ENCODE data around the gene DNAJB6. TPM values are rescaled to one million over a fixed set of nuclear protein-coding genes. Genes with fewer than 3 reads are reported as not detected.
A peak's percentile ranks its signal among the peaks of the same experiment; 100 is the strongest.

Gene DNAJB6
- total RNA-seq, 2 donors from 2014 or later, result 126 to 174 TPM

GRCh38 chr7:157409753-157410727 is 73.2 kb downstream of the DNAJB6 start:
- H3K4me3 Mint-ChIP-seq, result no peak overlapping the region
- H3K4me1 ChIP-seq (ENCODE audit: control insufficient read depth, insufficient read depth, low read length), result peaks cover 7% of the 10 kb centered on the region
- peak overlapping the region; percentile 35 for H3K27ac Mint-ChIP-seq
- no peaks in the 10 kb centered on the region for H3K27me3 Mint-ChIP-seq (ENCODE audit: insufficient read depth)
- no peak for DNase-seq
- H3K27ac ChIP-seq (ENCODE audit: low read depth, low read length), result no peak overlapping the region
- no peaks in the 10 kb centered on the region for H3K9me3 ChIP-seq (ENCODE audit: control insufficient read depth, low read length)
- no peak overlapping the region for H3K9ac ChIP-seq (ENCODE audit: extremely low read depth, low read length, poor library complexity, severe bottlenecking)
- peaks cover 56% of the 10 kb centered on the region for H3K36me3 Mint-ChIP-seq (ENCODE audit: low read depth)
- peaks cover 13% of the 10 kb centered on the region for H3K4me1 Mint-ChIP-seq
- TF ChIP-seq, protein P1, sequence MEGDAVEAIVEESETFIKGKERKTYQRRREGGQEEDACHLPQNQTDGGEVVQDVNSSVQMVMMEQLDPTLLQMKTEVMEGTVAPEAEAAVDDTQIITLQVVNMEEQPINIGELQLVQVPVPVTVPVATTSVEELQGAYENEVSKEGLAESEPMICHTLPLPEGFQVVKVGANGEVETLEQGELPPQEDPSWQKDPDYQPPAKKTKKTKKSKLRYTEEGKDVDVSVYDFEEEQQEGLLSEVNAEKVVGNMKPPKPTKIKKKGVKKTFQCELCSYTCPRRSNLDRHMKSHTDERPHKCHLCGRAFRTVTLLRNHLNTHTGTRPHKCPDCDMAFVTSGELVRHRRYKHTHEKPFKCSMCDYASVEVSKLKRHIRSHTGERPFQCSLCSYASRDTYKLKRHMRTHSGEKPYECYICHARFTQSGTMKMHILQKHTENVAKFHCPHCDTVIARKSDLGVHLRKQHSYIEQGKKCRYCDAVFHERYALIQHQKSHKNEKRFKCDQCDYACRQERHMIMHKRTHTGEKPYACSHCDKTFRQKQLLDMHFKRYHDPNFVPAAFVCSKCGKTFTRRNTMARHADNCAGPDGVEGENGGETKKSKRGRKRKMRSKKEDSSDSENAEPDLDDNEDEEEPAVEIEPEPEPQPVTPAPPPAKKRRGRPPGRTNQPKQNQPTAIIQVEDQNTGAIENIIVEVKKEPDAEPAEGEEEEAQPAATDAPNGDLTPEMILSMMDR (conservative IDR thresholded peaks at IDR 0.05), result no peak
- 95 to 97% methylated on average over 39 to 78 of the region's 78 CpGs for WGBS, 2 experiments (ENCODE audit: insufficient coverage in 1 of 2, insufficient read length in 1 of 2)
- no peak overlapping the region for H3K4me3 ChIP-seq (ENCODE audit: low read length)
- peaks cover 38% of the 10 kb centered on the region for H3K36me3 ChIP-seq (ENCODE audit: control insufficient read depth, insufficient read depth, low read length)
- no peaks in the 10 kb centered on the region for H3K27me3 ChIP-seq (ENCODE audit: control insufficient read depth, insufficient read depth, low read length, poor library complexity, severe bottlenecking)
- H3K9me3 Mint-ChIP-seq, result no peaks in the 10 kb centered on the region

DNA sequence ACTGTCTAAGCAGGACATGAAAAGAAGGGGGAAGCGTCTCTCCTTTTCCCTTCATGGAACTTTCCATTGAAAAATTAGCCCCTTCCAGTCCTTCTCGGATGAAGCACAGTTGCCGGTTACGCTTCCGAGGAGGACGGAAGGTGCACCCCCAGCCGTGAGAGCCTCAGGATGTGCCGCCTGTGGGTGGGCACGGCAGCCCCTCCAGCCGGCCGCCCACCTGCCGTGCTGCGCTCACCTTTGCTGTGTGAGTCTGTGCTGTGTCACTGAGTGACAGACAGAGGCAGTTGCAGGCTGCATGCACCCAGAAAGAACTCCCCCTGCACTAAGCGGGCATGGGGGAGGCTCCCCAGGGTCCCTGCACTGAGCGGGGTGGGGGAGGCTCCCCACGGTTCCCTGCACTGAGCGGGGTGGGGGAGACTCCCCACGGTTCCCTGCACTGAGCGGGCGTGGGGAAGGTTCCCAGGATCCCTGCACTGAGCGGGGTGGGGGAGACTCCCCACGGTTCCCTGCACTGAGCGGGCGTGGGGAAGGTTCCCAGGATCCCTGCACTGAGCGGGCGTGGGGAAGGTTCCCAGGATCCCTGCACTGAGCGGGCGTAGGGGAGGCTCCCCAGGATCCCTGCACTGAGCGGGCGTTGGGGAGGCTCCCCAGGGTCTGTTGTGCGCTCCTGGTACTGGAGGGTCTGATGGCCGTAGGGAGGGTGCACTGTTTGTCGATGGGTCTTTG is 74.2 kb downstream of the DNAJB6 start:
- H3K27ac ChIP-seq (ENCODE audit: low read depth, low read length), result no peak overlapping the region
- 93 to 96% methylated on average over 10 to 32 of the region's 33 CpGs for WGBS, 2 experiments (ENCODE audit: insufficient coverage in 1 of 2, insufficient read length in 1 of 2)
- no peak overlapping the region for H3K9ac ChIP-seq (ENCODE audit: extremely low read depth, low read length, poor library complexity, severe bottlenecking)
- H3K4me1 Mint-ChIP-seq, result peaks cover 13% of the 10 kb centered on the region
- no peak for DNase-seq
- H3K4me3 ChIP-seq (ENCODE audit: low read length), result no peak overlapping the region
- H3K4me3 Mint-ChIP-seq, result no peak overlapping the region
- no peaks in the 10 kb centered on the region for H3K27me3 Mint-ChIP-seq (ENCODE audit: insufficient read depth)
- H3K27ac Mint-ChIP-seq, result peak overlapping the region; percentile 82
- H3K9me3 ChIP-seq (ENCODE audit: control insufficient read depth, low read length), result no peaks in the 10 kb centered on the region
- H3K36me3 Mint-ChIP-seq (ENCODE audit: low read depth), result peaks cover 61% of the 10 kb centered on the region
- H3K4me1 ChIP-seq (ENCODE audit: control insufficient read depth, insufficient read depth, low read length), result peaks cover 7% of the 10 kb centered on the region
- H3K36me3 ChIP-seq (ENCODE audit: control insufficient read depth, insufficient read depth, low read length), result peaks cover 40% of the 10 kb centered on the region
- no peaks in the 10 kb centered on the region for H3K27me3 ChIP-seq (ENCODE audit: control insufficient read depth, insufficient read depth, low read length, poor library complexity, severe bottlenecking)
- TF ChIP-seq, protein P1 (conservative IDR thresholded peaks at IDR 0.05), result no peak
- no peaks in the 10 kb centered on the region for H3K9me3 Mint-ChIP-seq

DNA sequence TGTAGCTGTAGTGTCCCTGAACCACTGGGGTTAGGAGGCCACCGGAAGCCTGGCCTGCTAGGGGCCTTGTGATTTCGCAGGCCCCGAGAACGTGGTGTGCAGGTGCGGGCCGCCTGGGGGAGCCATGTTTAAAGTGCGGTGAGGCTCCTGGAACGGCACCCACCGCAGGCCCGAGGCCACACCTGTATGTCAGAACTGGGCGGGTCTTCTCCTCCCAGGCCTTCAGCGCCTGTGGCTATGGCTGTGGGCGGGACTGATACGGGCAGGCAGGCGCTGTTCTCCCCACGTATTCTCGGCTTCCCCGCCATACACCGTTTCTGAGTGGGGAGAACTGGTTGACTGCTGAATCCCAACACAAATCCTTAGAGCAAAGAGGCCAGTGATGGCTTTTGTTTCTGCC is 74.8 kb downstream of the DNAJB6 start:
- H3K4me3 Mint-ChIP-seq, result no peak overlapping the region
- H3K9me3 ChIP-seq (ENCODE audit: control insufficient read depth, low read length), result no peaks in the 10 kb centered on the region
- no peak overlapping the region for H3K9ac ChIP-seq (ENCODE audit: extremely low read depth, low read length, poor library complexity, severe bottlenecking)
- TF ChIP-seq, protein P1 (conservative IDR thresholded peaks at IDR 0.05), result peak; percentile 38
- 83 to 89% methylated on average over 16 to 19 of the region's 19 CpGs for WGBS, 2 experiments (ENCODE audit: insufficient coverage in 1 of 2, insufficient read length in 1 of 2)
- no peak overlapping the region for H3K4me3 ChIP-seq (ENCODE audit: low read length)
- DNase-seq, result peak; percentile 79
- no peaks in the 10 kb centered on the region for H3K27me3 ChIP-seq (ENCODE audit: control insufficient read depth, insufficient read depth, low read length, poor library complexity, severe bottlenecking)
- no peaks in the 10 kb centered on the region for H3K9me3 Mint-ChIP-seq
- H3K27ac ChIP-seq (ENCODE audit: low read depth, low read length), result no peak overlapping the region
- peaks cover 7% of the 10 kb centered on the region for H3K4me1 ChIP-seq (ENCODE audit: control insufficient read depth, insufficient read depth, low read length)
- peak overlapping the region; percentile 82 for H3K27ac Mint-ChIP-seq
- H3K27me3 Mint-ChIP-seq (ENCODE audit: insufficient read depth), result no peaks in the 10 kb centered on the region
- H3K36me3 ChIP-seq (ENCODE audit: control insufficient read depth, insufficient read depth, low read length), result peaks cover 41% of the 10 kb centered on the region
- H3K36me3 Mint-ChIP-seq (ENCODE audit: low read depth), result peaks cover 67% of the 10 kb centered on the region
- peaks cover 13% of the 10 kb centered on the region for H3K4me1 Mint-ChIP-seq
